Neural progenitor cell (in vitro differentiated cells): ENCODE measurements around the gene TP53BP1. TPM values are rescaled to one million over a fixed set of nuclear protein-coding genes. Genes with fewer than 3 reads are reported as not detected.

Experiments used
- DNase-seq: peaks from one replicate; pipeline ENCODE4 v3.0.0-alpha.2; 2016; ENCODE audit warnings: low spot score
- H2AFZ ChIP-seq: fragments of 200-600 bp; sonication (generic); replicated peaks from 2 replicates; pipeline ENCODE4 v1.6.1; 2016; ENCODE audit warnings: antibody characterized with exemption
- H3F3A ChIP-seq: fragments of 200-600 bp; sonication (generic); 2 replicates; pipeline ENCODE4 v1.6.1; 2016; ENCODE audit warnings: antibody characterized with exemption, low read depth
- H3K27ac ChIP-seq: fragments of 200-600 bp; sonication (generic); 2 replicates; pipeline ENCODE4 v1.5.1; 2016; ENCODE audit warnings: mild to moderate bottlenecking
- H3K27me3 ChIP-seq: fragments of 200-600 bp; sonication (generic); 2 replicates; pipeline ENCODE4 v1.6.1; 2016; ENCODE audit warnings: mild to moderate bottlenecking, moderate library complexity
- H3K36me3 ChIP-seq: fragments of 200-600 bp; sonication (generic); 2 replicates; pipeline ENCODE4 v1.5.1; 2016
- H3K4me1 ChIP-seq: fragments of 200-600 bp; sonication (generic); 2 replicates; pipeline ENCODE4 v1.6.1; 2016; ENCODE audit warnings: mixed run types
- H3K4me2 ChIP-seq: fragments of 200-600 bp; sonication (generic); 2 replicates; pipeline ENCODE4 v1.6.1; 2016
- H3K4me3 ChIP-seq: fragments of 200-600 bp; sonication (generic); 2 replicates; pipeline ENCODE4 v1.5.1; 2016
- H3K79me2 ChIP-seq: fragments of 200-600 bp; sonication (generic); 2 replicates; pipeline ENCODE4 v1.6.1; 2016; ENCODE audit warnings: low read depth
- H3K9ac ChIP-seq: fragments of 200-600 bp; sonication (generic); 2 replicates; pipeline ENCODE4 v1.6.1; 2016
- H3K9me3 ChIP-seq: fragments of 200-600 bp; sonication (generic); 2 replicates; pipeline ENCODE4 v1.5.1; 2016; ENCODE audit warnings: low read depth
- H4K20me1 ChIP-seq: fragments of 200-600 bp; sonication (generic); 2 replicates; pipeline ENCODE4 v1.6.1; 2016; ENCODE audit warnings: low read depth
- H3K27ac Mint-ChIP-seq: 3 replicates; pipeline ENCODE4 v1.8.0; 2021; ENCODE audit warnings: mixed read lengths
- H3K27me3 Mint-ChIP-seq: 2 replicates; pipeline ENCODE4 v1.8.0; 2022; ENCODE audit warnings: low read depth, mild to moderate bottlenecking, inconsistent platforms, moderate library complexity, mixed read lengths; ENCODE audit not compliant: insufficient read depth
- H3K36me3 Mint-ChIP-seq: 3 replicates; pipeline ENCODE4 v1.8.0; 2021; ENCODE audit warnings: mixed read lengths
- H3K4me1 Mint-ChIP-seq: 3 replicates; pipeline ENCODE4 v1.8.0; 2021; ENCODE audit warnings: mixed read lengths
- H3K4me3 Mint-ChIP-seq: 3 replicates; pipeline ENCODE4 v1.8.0; 2021; ENCODE audit warnings: mild to moderate bottlenecking, moderate library complexity, mixed read lengths
- H3K9me3 Mint-ChIP-seq: 3 replicates; pipeline ENCODE4 v1.8.0; 2020; ENCODE audit warnings: mixed read lengths
- EZH2 ChIP-seq: fragments of 200-600 bp; sonication (generic); IDR thresholded peaks from 2 replicates; pipeline ENCODE4 v1.6.1; 2017; ENCODE audit warnings: antibody characterized with exemption, mild to moderate bottlenecking, moderate library complexity
- EZH2phosphoT487 ChIP-seq: fragments of 200-600 bp; sonication (generic); IDR thresholded peaks from 2 replicates; pipeline ENCODE4 v1.6.1; 2017; ENCODE audit warnings: antibody characterized with exemption
- total RNA-seq: library from RNA; depleted of rRNA; stranded (reverse); fragments of >200 nt; gene quantifications from 2 replicates; pipeline ENCODE4 v1.2.3, GENCODE V29; 2015; ENCODE audit warnings: low replicate concordance
- TF ChIP-seq, protein P1 (sequence below): fragments of 200-600 bp; sonication (generic); IDR thresholded peaks from 2 replicates; pipeline ENCODE4 v1.5.1; 2017; ENCODE audit warnings: antibody characterized with exemption, mild to moderate bottlenecking

The TP53BP1 gene
- total RNA-seq, 1 donor from 2014 or later = 66.5 TPM

- H3K27me3 Mint-ChIP-seq = no peaks in the 10 kb centered on the region
- H3K4me1 Mint-ChIP-seq = no peaks in the 10 kb centered on the region
- H3K9me3 Mint-ChIP-seq = peaks cover 55% of the 10 kb centered on the region
- H3K27ac ChIP-seq = no peak overlapping the region
- no peaks in the 10 kb centered on the region for H3K27me3 ChIP-seq
- peaks cover 61% of the 10 kb centered on the region for H3K36me3 ChIP-seq
- H3K9me3 ChIP-seq = peaks cover 26% of the 10 kb centered on the region
- H3K4me1 ChIP-seq = no peaks in the 10 kb centered on the region
- peak overlapping the region; percentile 2 for H3K4me3 ChIP-seq
- peaks cover 3% of the 10 kb centered on the region for H3F3A ChIP-seq
- H3K9ac ChIP-seq = no peak overlapping the region
- H3K4me2 ChIP-seq = no peak overlapping the region
- H3K79me2 ChIP-seq = peaks cover 13% of the 10 kb centered on the region
- no peak overlapping the region for H2AFZ ChIP-seq
- no peak overlapping the region for H3K4me3 Mint-ChIP-seq
- TF ChIP-seq, protein P1, sequence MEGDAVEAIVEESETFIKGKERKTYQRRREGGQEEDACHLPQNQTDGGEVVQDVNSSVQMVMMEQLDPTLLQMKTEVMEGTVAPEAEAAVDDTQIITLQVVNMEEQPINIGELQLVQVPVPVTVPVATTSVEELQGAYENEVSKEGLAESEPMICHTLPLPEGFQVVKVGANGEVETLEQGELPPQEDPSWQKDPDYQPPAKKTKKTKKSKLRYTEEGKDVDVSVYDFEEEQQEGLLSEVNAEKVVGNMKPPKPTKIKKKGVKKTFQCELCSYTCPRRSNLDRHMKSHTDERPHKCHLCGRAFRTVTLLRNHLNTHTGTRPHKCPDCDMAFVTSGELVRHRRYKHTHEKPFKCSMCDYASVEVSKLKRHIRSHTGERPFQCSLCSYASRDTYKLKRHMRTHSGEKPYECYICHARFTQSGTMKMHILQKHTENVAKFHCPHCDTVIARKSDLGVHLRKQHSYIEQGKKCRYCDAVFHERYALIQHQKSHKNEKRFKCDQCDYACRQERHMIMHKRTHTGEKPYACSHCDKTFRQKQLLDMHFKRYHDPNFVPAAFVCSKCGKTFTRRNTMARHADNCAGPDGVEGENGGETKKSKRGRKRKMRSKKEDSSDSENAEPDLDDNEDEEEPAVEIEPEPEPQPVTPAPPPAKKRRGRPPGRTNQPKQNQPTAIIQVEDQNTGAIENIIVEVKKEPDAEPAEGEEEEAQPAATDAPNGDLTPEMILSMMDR = no peak
- TF ChIP-seq EZH2phosphoT487 = no peak
- TF ChIP-seq EZH2 = no peak
- DNase-seq = no peak
- no peak overlapping the region for H3K27ac Mint-ChIP-seq
- peaks cover 77% of the 10 kb centered on the region for H3K36me3 Mint-ChIP-seq
- no peaks in the 10 kb centered on the region for H4K20me1 ChIP-seq
Observed at GRCh38 chr15:43360821-43361220, 132.1 kb downstream of the TP53BP1 start.

Other genes starting within 250 kb of the TP53BP1 start
- not detected in 2 replicates for gene TGM5, start 226.2 kb downstream of the TP53BP1 start, total RNA-seq
- gene TGM7, start 190.9 kb downstream of the TP53BP1 start, total RNA-seq = not detected in 2 replicates
- 14.2 and 14.6 TPM in 2 replicates for gene LCMT2, start 162.6 kb downstream of the TP53BP1 start, total RNA-seq
- gene ZSCAN29, start 122.1 kb downstream of the TP53BP1 start, total RNA-seq = 27.1 and 44.6 TPM in 2 replicates
- gene TUBGCP4, start 122.1 kb downstream of the TP53BP1 start, total RNA-seq = 14.1 and 15.6 TPM in 2 replicates
- 4.0 and 8.2 TPM in 2 replicates for gene MAP1A, start 24.5 kb upstream of the TP53BP1 start, total RNA-seq
- gene PPIP5K1, start 97.1 kb upstream of the TP53BP1 start, total RNA-seq = 17.0 and 35.6 TPM in 2 replicates
- 4.4 and 4.6 TPM in 2 replicates for gene CKMT1B, start 100.9 kb upstream of the TP53BP1 start, total RNA-seq
- gene STRC, start 125.6 kb upstream of the TP53BP1 start, total RNA-seq = 0.09 and 1.7 TPM in 2 replicates
- gene CATSPER2, start 155.7 kb upstream of the TP53BP1 start, total RNA-seq = 1.1 and 1.5 TPM in 2 replicates
- gene CKMT1A, start 200.7 kb upstream of the TP53BP1 start, total RNA-seq = 1.7 and 2.3 TPM in 2 replicates